ENCODE measurements around the gene TTC7B.
"Not testable (repeated sequence)": the region's sequence is repeated elsewhere in the genome, so short reads cannot be mapped to it uniquely, and the experiment has no call there.

Gene TTC7B

GRCh38 chr14:90545382-90545781, 270.8 kb downstream of the TTC7B start:
- no peak for DNase-seq (ENCODE audit: low read depth in 2 of 2)

GRCh38 chr14:90544971-90545370, 271.3 kb downstream of the TTC7B start:
- DNase-seq (ENCODE audit: low read depth in 2 of 2): no peak

DNA sequence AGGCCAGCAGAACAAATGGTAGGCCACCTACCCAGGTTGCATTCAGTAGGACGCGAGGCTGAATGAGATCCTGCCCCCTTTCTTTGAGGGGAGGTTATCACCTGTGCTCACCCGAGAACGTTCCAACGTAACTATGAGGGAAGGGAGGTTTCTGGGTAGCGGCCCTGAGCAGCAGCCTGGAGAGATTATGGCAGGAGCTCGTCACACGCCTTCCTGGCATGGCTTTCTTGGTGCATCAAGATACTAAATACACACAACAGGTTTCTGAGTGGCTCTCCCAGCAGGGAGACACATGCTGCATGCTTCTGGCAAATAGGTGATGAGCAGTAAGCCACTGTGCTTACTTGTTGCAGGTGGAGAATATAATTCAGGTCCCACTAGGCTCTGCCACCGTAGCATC, 271.7 kb downstream of the TTC7B start:
- DNase-seq (ENCODE audit: low read depth in 2 of 2): no peak

GRCh38 chr14:90543876-90544275, 272.4 kb downstream of the TTC7B start:
- no peak for DNase-seq (ENCODE audit: low read depth in 2 of 2)

- no peak for DNase-seq (ENCODE audit: low read depth in 2 of 2)
Measured at GRCh38 chr14:90541076-90541634, 275.1 kb downstream of the TTC7B start.

GRCh38 chr14:90540437-90540836, 275.8 kb downstream of the TTC7B start:
- no peak for DNase-seq (ENCODE audit: low read depth in 2 of 2)

- DNase-seq (ENCODE audit: low read depth in 2 of 2): no peak
Measured at GRCh38 chr14:90539996-90540395, 276.2 kb downstream of the TTC7B start.

DNA sequence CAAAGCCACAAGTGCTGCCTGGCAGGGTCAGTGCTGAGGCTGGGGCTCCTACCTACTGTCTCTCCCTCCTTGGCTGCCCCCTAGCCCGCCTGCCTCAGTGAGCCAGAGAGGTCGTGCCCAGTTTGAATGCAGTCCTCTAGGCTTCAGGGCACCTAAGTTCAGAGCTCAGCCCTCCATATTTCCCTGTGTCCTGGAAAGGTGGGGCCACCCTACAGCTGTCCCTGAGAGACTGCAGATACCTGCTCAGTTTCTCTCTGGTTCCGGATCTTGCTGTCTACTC, 276.8 kb downstream of the TTC7B start:
- DNase-seq (ENCODE audit: low read depth in 2 of 2): no peak

- DNase-seq (ENCODE audit: low read depth in 2 of 2): no peak
Measured at GRCh38 chr14:90538716-90539495, 277.3 kb downstream of the TTC7B start.

DNA sequence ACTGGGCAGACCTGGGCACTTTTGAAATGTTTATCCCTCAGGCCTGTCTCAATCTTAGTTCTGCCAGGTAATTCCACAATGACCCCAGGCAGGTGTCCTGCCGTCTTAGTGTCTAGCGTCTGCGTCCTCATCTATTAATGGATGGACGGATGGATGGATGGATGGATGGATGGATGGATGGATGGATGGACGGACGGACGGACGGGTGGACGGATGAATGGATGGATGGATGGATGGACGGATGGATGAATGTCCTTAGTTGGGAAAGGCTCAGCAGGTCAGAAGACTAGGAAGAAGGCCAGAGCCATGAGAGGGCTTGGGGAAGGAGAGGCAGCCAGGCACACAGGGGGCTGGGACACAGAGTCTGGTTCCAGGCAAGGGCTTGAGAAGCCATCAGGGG, 278.1 kb downstream of the TTC7B start:
- DNase-seq (ENCODE audit: low read depth in 2 of 2): no peak

DNA sequence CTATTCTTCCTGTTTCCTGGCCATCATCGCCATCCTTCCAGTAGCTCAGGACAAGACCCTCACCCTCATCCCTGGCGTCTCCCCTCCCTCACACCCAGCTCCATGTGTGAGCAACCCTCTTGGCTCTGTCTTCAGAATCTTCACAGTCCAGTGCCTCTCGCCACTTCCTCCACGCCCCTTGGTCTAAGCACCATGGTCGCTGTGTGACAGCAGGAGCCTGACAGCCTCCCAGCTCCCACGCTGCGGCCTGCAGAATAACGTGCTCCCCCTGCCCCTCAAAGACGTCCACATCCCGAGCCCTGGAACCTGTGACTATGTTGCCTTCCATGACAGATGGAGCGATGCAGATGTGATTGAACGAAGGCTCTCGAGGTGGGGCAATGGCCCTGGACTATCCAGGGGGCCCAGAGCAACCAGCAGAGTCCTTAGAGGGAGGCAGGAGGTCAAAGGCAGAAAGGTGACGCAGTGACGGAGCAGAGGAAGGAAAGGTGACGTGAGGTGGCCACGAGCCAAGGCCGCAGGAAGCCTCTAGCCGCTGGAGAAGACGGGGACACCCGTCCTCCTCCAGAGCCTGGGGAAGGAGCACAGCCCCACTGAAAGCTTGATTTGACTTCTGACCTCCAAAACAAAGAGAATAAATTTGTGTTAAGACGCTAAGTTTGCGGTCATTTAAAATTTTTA, 279.6 kb downstream of the TTC7B start:
- DNase-seq (ENCODE audit: low read depth in 2 of 2): no peak

DNA sequence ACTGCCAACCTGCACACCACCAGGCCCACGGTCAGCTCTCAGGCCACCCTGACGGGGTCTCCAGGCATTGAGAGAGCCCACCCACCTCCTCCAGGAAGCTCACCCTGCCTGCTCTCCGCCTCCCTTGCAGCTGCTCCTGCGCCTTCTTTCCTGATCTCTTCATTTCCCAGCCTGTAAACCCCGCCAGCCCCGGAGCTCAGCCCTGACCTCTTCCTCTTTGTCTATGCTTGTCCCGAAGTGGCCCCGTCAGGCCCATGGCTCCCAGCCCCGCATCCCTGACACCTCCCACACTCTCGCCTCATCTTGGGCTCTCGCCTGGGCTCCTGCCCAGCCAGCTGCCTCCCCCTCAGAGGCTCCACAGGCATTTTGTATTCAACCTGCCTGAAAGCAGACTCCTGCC, 280.1 kb downstream of the TTC7B start:
- DNase-seq (ENCODE audit: low read depth in 2 of 2): no peak

- no peak for DNase-seq (ENCODE audit: low read depth in 2 of 2)
Measured at GRCh38 chr14:90535556-90536090, 280.6 kb downstream of the TTC7B start.

GRCh38 chr14:90534838-90535555, 281.2 kb downstream of the TTC7B start:
- DNase-seq (ENCODE audit: low read depth in 2 of 2): no peak

GRCh38 chr14:90534091-90534837, 282.0 kb downstream of the TTC7B start:
- no peak for DNase-seq (ENCODE audit: low read depth in 2 of 2)

DNA sequence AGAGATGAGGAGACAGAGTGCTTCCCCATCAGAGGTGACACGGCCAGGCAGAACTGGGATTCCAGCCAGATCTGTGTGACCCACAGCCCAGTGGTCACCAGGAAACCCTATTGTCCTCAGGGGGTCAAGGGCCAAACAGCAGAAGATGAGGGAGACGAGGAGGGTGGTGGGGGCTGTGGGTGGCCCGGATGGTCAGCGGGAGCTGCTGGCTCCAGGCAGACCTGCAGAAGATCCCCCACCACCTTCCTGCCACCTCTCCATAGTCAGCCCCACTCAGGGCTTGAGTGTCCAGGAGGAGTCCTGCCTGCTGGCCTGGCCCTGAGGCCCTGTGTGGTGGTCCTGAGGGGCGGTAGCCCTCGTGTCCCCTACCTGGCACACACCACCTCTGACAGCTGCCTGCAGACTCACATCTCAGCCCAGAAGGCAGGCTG, 282.6 kb downstream of the TTC7B start:
- DNase-seq (ENCODE audit: low read depth in 2 of 2): no peak

- no peak for DNase-seq (ENCODE audit: low read depth in 2 of 2)
Measured at GRCh38 chr14:90532826-90533525, 283.3 kb downstream of the TTC7B start.

DNA sequence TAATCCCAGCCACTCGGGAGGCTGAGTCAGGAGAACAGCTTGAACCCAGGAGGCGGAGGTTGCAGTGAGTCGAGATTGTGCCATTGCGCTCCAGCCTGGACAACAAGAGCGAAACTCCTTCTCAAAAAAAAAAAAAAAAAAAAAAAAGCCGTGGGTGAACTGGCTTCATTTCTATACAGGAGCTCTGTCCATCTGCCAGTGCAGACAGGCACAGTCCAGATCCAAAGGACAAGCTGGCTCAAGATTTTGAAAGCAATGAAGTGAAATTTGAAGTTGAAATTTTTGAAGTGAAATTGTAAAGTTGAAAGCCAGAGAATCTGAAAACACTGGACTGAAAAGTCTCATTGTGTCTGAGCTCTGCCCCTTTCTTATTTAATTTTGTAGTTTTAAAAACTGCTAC, 284.7 kb downstream of the TTC7B start:
- DNase-seq (ENCODE audit: low read depth in 2 of 2): no peak

DNA sequence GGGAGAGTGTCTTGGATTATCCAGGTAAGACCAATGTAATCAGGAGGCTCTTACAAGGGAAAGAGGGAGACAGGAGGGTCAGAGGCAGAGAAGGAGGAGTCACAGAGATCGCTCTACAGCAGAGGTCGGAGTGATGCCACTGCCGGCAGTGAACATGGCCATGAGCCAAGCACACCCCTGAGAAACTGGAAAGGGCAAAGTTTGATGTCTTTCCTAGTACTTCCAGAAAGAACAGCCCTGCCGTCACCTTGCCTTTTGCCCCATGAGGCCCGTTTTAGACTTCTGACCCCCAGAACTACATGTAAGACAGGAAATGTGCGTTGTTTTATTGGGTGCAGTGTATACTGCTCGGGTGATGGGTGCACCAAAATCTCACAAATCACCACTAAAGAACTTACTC, 285.7 kb downstream of the TTC7B start:
- DNase-seq (ENCODE audit: low read depth in 2 of 2): no peak

GRCh38 chr14:90527978-90528377, 288.3 kb downstream of the TTC7B start:
- DNase-seq (ENCODE audit: low read depth in 2 of 2): no peak

DNA sequence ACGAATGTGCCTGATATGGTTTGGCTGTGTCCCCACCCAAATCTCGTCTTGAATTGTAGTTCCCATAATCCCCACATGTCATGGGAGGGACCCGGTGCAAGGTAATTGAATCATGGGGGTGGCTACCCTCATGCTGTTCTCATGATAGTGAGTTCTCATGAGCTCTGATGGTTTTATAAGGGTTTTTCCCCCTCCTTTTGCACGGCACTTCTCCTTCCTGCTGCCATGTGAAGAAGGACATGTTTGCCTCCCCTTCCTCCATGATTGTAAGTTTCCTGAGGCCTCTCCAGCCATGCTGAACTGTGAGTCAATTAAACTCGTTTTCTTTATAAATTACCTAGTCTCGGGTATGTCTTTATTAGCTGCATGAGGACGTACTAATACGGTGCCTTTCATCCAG, 289.7 kb downstream of the TTC7B start:
- not testable (repeated sequence) for DNase-seq (ENCODE audit: low read depth in 2 of 2)
